ENCODE data around the gene NXPE4.

Gene NXPE4

GRCh38 chr11:114556135-114556534 is 39.5 kb downstream of the NXPE4 start:
- no peak for DNase-seq

GRCh38 chr11:114553642-114554041 is 41.9 kb downstream of the NXPE4 start:
- no peak for DNase-seq

GRCh38 chr11:114551060-114551459 is 44.5 kb downstream of the NXPE4 start:
- DNase-seq, result no peak

GRCh38 chr11:114525682-114526081 is 69.9 kb downstream of the NXPE4 start:
- DNase-seq, result no peak

- no peak for DNase-seq
Observed at GRCh38 chr11:114524122-114524521, 71.5 kb downstream of the NXPE4 start.

- no peak for DNase-seq
Observed at GRCh38 chr11:114522818-114523217, 72.8 kb downstream of the NXPE4 start.
